Fibroblast of lung (primary cell): Measurements from ENCODE around the gene EPHB2. TPM values are rescaled to one million over a fixed set of nuclear protein-coding genes. Genes with fewer than 3 reads are reported as not detected.

Experiments
- DNase-seq, 2 donors: peaks; one replicate each; pipeline versions ENCODE4 v3.0.0 to v3.0.0-alpha.2; 2010; ENCODE audit warnings: low read depth in 2 of 2
- H2AFZ ChIP-seq: 2 replicates; pipeline ENCODE4 v1.5.1; 2012; ENCODE audit warnings: low read length, control low read depth, inconsistent platforms
- H3K27ac ChIP-seq: 2 replicates; pipeline ENCODE4 v1.5.1; 2011; ENCODE audit warnings: low read length, control low read depth; ENCODE audit not compliant: insufficient read depth
- H3K27me3 ChIP-seq: 2 replicates; pipeline ENCODE4 v1.5.1; 2011; ENCODE audit warnings: mild to moderate bottlenecking, low read length; ENCODE audit not compliant: control insufficient read depth, insufficient read depth
- H3K36me3 ChIP-seq: 2 replicates; pipeline ENCODE4 v1.5.1; 2011; ENCODE audit warnings: low read length; ENCODE audit not compliant: control insufficient read depth, insufficient read depth
- H3K4me1 ChIP-seq: 2 replicates; pipeline ENCODE4 v1.5.1; 2011; ENCODE audit warnings: low read length; ENCODE audit not compliant: control insufficient read depth, insufficient read depth; ENCODE audit errors: extremely low read depth
- H3K4me2 ChIP-seq: 2 replicates; pipeline ENCODE4 v1.5.1; 2011; ENCODE audit warnings: low read length, control low read depth; ENCODE audit not compliant: insufficient read depth; ENCODE audit errors: extremely low read depth
- H3K4me3 ChIP-seq, 4 experiments: fragments of 200-600 bp in 1 of 4; sonication (generic) in 1 of 4; replicated peaks in 1 of 4; 2 replicates each; pipeline ENCODE4 v1.5.1; 2011 to 2016; ENCODE audit warnings: low read length in 4 of 4, low read depth in 3 of 4, mild to moderate bottlenecking in 3 of 4, control low read depth in 2 of 4, inconsistent platforms in 1 of 4, mixed read lengths in 1 of 4; ENCODE audit not compliant: insufficient read depth in 1 of 4; ENCODE audit errors: control extremely low read depth in 1 of 4
- H3K79me2 ChIP-seq: 2 replicates; pipeline ENCODE4 v1.5.1; 2012; ENCODE audit warnings: mild to moderate bottlenecking, low read length, inconsistent platforms; ENCODE audit not compliant: control insufficient read depth, insufficient read depth
- H3K9ac ChIP-seq: 2 replicates; pipeline ENCODE4 v1.5.1; 2011; ENCODE audit warnings: mild to moderate bottlenecking, low read length, control low read depth; ENCODE audit not compliant: insufficient read depth
- H3K9me3 ChIP-seq: 2 replicates; pipeline ENCODE4 v1.5.1; 2012; ENCODE audit warnings: low read depth, low read length; ENCODE audit not compliant: control insufficient read depth, insufficient read depth
- H4K20me1 ChIP-seq: 2 replicates; pipeline ENCODE4 v1.5.1; 2011; ENCODE audit warnings: low read length; ENCODE audit not compliant: control insufficient read depth, insufficient read depth; ENCODE audit errors: extremely low read depth
- CTCF ChIP-seq, 2 donors: IDR thresholded peaks in 1 of 2; conservative IDR thresholded peaks in 1 of 2; 1 replicate in 1 of 2; 2 replicates in 1 of 2; pipeline ENCODE4 v1.5.1; 2011 to 2012; ENCODE audit warnings: low read length in 2 of 2, control low read depth in 1 of 2, inconsistent platforms in 1 of 2, low read depth in 1 of 2, mild to moderate bottlenecking in 1 of 2
- EZH2 ChIP-seq: IDR thresholded peaks from 2 replicates; pipeline ENCODE4 v1.5.1; 2012; ENCODE audit warnings: low read length, control low read depth, mild to moderate bottlenecking; ENCODE audit errors: missing control alignments
- polyA plus RNA-seq, 2 donors: library from polyadenylated mRNA; depleted of rRNA in 1 of 2; stranded (reverse) in 1 of 2; unstranded in 1 of 2; fragments of >200 nt; gene quantifications; 2 replicates each; pipeline ENCODE4 v1.2.1, GENCODE V29; 2011 to 2012; ENCODE audit warnings: missing spikeins in 1 of 2
- total RNA-seq: library from RNA; depleted of rRNA; stranded (reverse); fragments of >200 nt; gene quantifications from 2 replicates; pipeline ENCODE4 v1.2.1, GENCODE V29; 2014

Gene EPHB2
- total and polyA plus RNA-seq, 2 donors (not counting 1 experiment from before 2014, with no cell fraction given) = 4.1 to 11.2 TPM

GRCh38 chr1:22845398-22845935 lies 134.8 kb downstream of the EPHB2 start:
- Histone ChIP-seq H3K9ac (no peak overlapping the region), H3K36me3 (no peaks in the 10 kb centered on the region), H3K27me3 (no peaks in the 10 kb centered on the region), H3K9me3 (no peaks in the 10 kb centered on the region), H3K4me3 (no peak overlapping the region), H4K20me1 (no peaks in the 10 kb centered on the region), H2AFZ (no peak overlapping the region), H3K4me2 (no peak overlapping the region), H3K79me2 (no peaks in the 10 kb centered on the region), H3K27ac (no peak overlapping the region), H3K4me1 (no peaks in the 10 kb centered on the region)
- no peak for DNase-seq
- TF ChIP-seq EZH2 (no peak), CTCF (conservative IDR thresholded peaks at IDR 0.05 in 1 of 2, IDR thresholded peaks at IDR 0.05 in 1 of 2; ENCODE audit: low read depth in 1 of 2, low read length in 2 of 2) (no peak)

GRCh38 chr1:22846458-22846857 lies 135.8 kb downstream of the EPHB2 start:
- no peak overlapping the region for H3K9ac ChIP-seq
- H3K4me2 ChIP-seq = no peak overlapping the region
- no peaks in the 10 kb centered on the region for H3K36me3 ChIP-seq
- H3K4me3 ChIP-seq = no peak overlapping the region
- no peaks in the 10 kb centered on the region for H3K27me3 ChIP-seq
- no peak overlapping the region for H2AFZ ChIP-seq
- H3K79me2 ChIP-seq = no peaks in the 10 kb centered on the region
- DNase-seq = no peak
- no peaks in the 10 kb centered on the region for H3K4me1 ChIP-seq
- no peak overlapping the region for H3K27ac ChIP-seq
- H4K20me1 ChIP-seq = no peaks in the 10 kb centered on the region
- H3K9me3 ChIP-seq = no peaks in the 10 kb centered on the region
- TF ChIP-seq EZH2 (no peak), CTCF (conservative IDR thresholded peaks at IDR 0.05 in 1 of 2, IDR thresholded peaks at IDR 0.05 in 1 of 2; ENCODE audit: low read depth in 1 of 2, low read length in 2 of 2) (no peak)

- no peaks in the 10 kb centered on the region for H3K36me3 ChIP-seq
- no peaks in the 10 kb centered on the region for H4K20me1 ChIP-seq
- no peak overlapping the region for H3K4me2 ChIP-seq
- no peaks in the 10 kb centered on the region for H3K79me2 ChIP-seq
- H3K27ac ChIP-seq = no peak overlapping the region
- TF ChIP-seq EZH2 (no peak), CTCF (conservative IDR thresholded peaks at IDR 0.05 in 1 of 2, IDR thresholded peaks at IDR 0.05 in 1 of 2; ENCODE audit: low read depth in 1 of 2, low read length in 2 of 2) (no peak)
- H3K4me1 ChIP-seq = no peaks in the 10 kb centered on the region
- no peaks in the 10 kb centered on the region for H3K27me3 ChIP-seq
- H3K9ac ChIP-seq = no peak overlapping the region
- no peaks in the 10 kb centered on the region for H3K9me3 ChIP-seq
- H2AFZ ChIP-seq = no peak overlapping the region
- H3K4me3 ChIP-seq = no peak overlapping the region
- no peak for DNase-seq
Measured at GRCh38 chr1:22847249-22847648, 136.6 kb downstream of the EPHB2 start.
